PC-3 (cell line): ENCODE data around the gene ZNF493. TPM values are rescaled to one million over a fixed set of nuclear protein-coding genes. Genes with fewer than 3 reads are reported as not detected.

Experiments
- ATAC-seq: fragments of 200-7000 bp; cut with Tn5 transposase; 2 replicates; pipeline ENCODE4 v1.9.1; 2020; ENCODE audit warnings: mild to moderate bottlenecking, moderate library complexity
- BruUV-seq: library from RNA; stranded (reverse); fragments of 400-500 nt; replicated peaks from 2 replicates; lab custom pipeline; 2021; lab: Mats Ljungman, UMichigan
- CTCF ChIA-PET: fragments of 300-600 bp; sonication (Branson Sonifier 250); formaldehyde crosslinking; loops from one replicate; lab custom pipeline; 2022; ENCODE audit warnings: antibody characterized with exemption; lab: Charles Lee
- POLR2A ChIA-PET: fragments of 300-600 bp; sonication (Branson Sonifier 250); formaldehyde crosslinking; loops from one replicate; lab custom pipeline; 2022; ENCODE audit warnings: antibody characterized with exemption; ENCODE audit not compliant: unreplicated experiment; lab: Charles Lee
- DNase-seq: peaks from one replicate; pipeline ENCODE4 v3.0.0-alpha.2; 2015
- H2AFZ ChIP-seq: fragments of 300-600 bp; sonication (generic); 2 replicates; pipeline ENCODE4 v1.6.0; 2016; ENCODE audit warnings: antibody characterized with exemption, low read length
- H3F3A ChIP-seq: fragments of 300-600 bp; sonication (generic); one replicate; pipeline ENCODE4 v1.6.0; 2017; ENCODE audit warnings: antibody characterized with exemption, low read length, control low read depth, mild to moderate bottlenecking; ENCODE audit not compliant: unreplicated experiment
- H3K27ac ChIP-seq: fragments of 300-600 bp; sonication (generic); 2 replicates; pipeline ENCODE4 v1.5.1; 2016; ENCODE audit warnings: mild to moderate bottlenecking, low read length
- H3K27me3 ChIP-seq: fragments of 300-600 bp; sonication (generic); 2 replicates; pipeline ENCODE4 v1.6.1; 2016; ENCODE audit warnings: low read length, mixed read lengths
- H3K36me3 ChIP-seq: fragments of 300-600 bp; sonication (generic); 2 replicates; pipeline ENCODE4 v1.6.1; 2016; ENCODE audit warnings: low read depth, mixed run types, low read length, mixed read lengths
- H3K4me1 ChIP-seq: fragments of 300-600 bp; sonication (generic); 2 replicates; pipeline ENCODE4 v1.5.1; 2016; ENCODE audit warnings: low read length; ENCODE audit not compliant: insufficient read depth
- H3K4me2 ChIP-seq: fragments of 300-600 bp; sonication (generic); 2 replicates; pipeline ENCODE4 v1.6.0; 2016; ENCODE audit warnings: low read length
- H3K4me3 ChIP-seq: fragments of 300-600 bp; sonication (generic); 2 replicates; pipeline ENCODE4 v1.5.1; 2016; ENCODE audit warnings: mild to moderate bottlenecking, low read length, mixed read lengths
- H3K79me2 ChIP-seq: fragments of 300-600 bp; sonication (generic); 2 replicates; pipeline ENCODE4 v1.6.1; 2017; ENCODE audit warnings: low read length, mixed read lengths
- H3K9ac ChIP-seq: fragments of 300-600 bp; sonication (generic); 2 replicates; pipeline ENCODE4 v1.6.0; 2016; ENCODE audit warnings: mild to moderate bottlenecking, low read length
- H3K9me2 ChIP-seq: fragments of 300-600 bp; sonication (generic); replicated peaks from 2 replicates; pipeline ENCODE4 v1.6.1; 2016; ENCODE audit warnings: mixed run types, low read length, mixed read lengths
- H3K9me3 ChIP-seq: fragments of 300-600 bp; sonication (generic); 2 replicates; pipeline ENCODE4 v1.6.1; 2016; ENCODE audit warnings: low read length, mixed read lengths
- H4K20me1 ChIP-seq: fragments of 300-600 bp; sonication (generic); 2 replicates; pipeline ENCODE4 v1.6.1; 2016; ENCODE audit warnings: low read length, mixed read lengths
- EZH2 ChIP-seq: fragments of 300-600 bp; sonication (generic); IDR thresholded peaks from one replicate; pipeline ENCODE4 v1.6.1; 2017; ENCODE audit warnings: antibody characterized with exemption, mild to moderate bottlenecking, low read length; ENCODE audit not compliant: unreplicated experiment
- EZH2phosphoT487 ChIP-seq: fragments of 300-600 bp; sonication (generic); IDR thresholded peaks from 2 replicates; pipeline ENCODE4 v1.6.1; 2018; ENCODE audit warnings: mild to moderate bottlenecking, antibody characterized with exemption, low read length, borderline replicate concordance
- intact Hi-C: fragments of 100-400 bp; cut with micrococcal nuclease; formaldehyde crosslinking; loops from 2 replicates; pipeline ENCODE4 v1.9.0; 2023
- total RNA-seq: library from RNA; depleted of rRNA; stranded (reverse); fragments of >200 nt; gene quantifications from 2 replicates; pipeline ENCODE4 v1.2.3, GENCODE V29; 2014
- TF ChIP-seq, protein P1 (sequence below): fragments of 300-600 bp; sonication (generic); conservative IDR thresholded peaks from 2 replicates; pipeline ENCODE4 v1.5.1; 2017; ENCODE audit warnings: antibody characterized with exemption, low read depth, mild to moderate bottlenecking, low read length

ZNF493 gene
- total RNA-seq, 1 experiment from 2014 or later: 1.3 TPM

DNA sequence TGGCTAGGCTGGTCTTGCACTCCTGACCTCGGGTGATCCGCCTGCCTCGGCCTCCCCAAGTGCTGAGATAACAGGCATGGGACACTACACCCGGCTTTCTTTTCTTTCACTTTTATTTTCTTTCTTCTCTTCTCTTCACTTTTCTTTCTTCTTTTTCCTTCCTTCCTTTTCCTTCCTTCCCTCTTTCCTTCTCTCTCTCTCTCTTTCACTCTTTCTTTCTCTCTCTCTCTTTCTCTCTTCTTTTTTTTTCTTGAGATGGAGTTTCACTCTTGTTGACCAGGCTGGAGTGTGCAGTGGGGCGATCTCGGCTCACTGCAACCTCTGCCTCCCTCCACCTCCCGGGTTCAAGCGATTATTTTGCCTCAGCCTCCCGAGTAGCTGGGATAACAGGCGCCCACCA lies 812 bp upstream of the ZNF493 start:
- H3K27me3 ChIP-seq: no peaks in the 10 kb centered on the region
- H3K79me2 ChIP-seq: no peaks in the 10 kb centered on the region
- H3K9ac ChIP-seq: no peak overlapping the region
- no peak for ATAC-seq
- no peaks in the 10 kb centered on the region for H3K4me1 ChIP-seq
- no peaks in the 10 kb centered on the region for H3F3A ChIP-seq
- no TSS peak for BruUV-seq
- no peaks in the 10 kb centered on the region for H3K36me3 ChIP-seq
- H3K4me2 ChIP-seq: no peak overlapping the region
- H4K20me1 ChIP-seq: no peaks in the 10 kb centered on the region
- CTCF ChIA-PET: no interaction called here
- POLR2A ChIA-PET: no interaction called here
- no peak overlapping the region for H3K27ac ChIP-seq
- no peak overlapping the region for H3K4me3 ChIP-seq
- no peaks in the 10 kb centered on the region for H3K9me2 ChIP-seq
- no peak for DNase-seq
- TF ChIP-seq EZH2: no peak
- TF ChIP-seq, protein P1, sequence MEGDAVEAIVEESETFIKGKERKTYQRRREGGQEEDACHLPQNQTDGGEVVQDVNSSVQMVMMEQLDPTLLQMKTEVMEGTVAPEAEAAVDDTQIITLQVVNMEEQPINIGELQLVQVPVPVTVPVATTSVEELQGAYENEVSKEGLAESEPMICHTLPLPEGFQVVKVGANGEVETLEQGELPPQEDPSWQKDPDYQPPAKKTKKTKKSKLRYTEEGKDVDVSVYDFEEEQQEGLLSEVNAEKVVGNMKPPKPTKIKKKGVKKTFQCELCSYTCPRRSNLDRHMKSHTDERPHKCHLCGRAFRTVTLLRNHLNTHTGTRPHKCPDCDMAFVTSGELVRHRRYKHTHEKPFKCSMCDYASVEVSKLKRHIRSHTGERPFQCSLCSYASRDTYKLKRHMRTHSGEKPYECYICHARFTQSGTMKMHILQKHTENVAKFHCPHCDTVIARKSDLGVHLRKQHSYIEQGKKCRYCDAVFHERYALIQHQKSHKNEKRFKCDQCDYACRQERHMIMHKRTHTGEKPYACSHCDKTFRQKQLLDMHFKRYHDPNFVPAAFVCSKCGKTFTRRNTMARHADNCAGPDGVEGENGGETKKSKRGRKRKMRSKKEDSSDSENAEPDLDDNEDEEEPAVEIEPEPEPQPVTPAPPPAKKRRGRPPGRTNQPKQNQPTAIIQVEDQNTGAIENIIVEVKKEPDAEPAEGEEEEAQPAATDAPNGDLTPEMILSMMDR: no peak
- no peak for TF ChIP-seq EZH2phosphoT487
- intact Hi-C loops: no loop called here
- H3K9me3 ChIP-seq: peaks cover 23% of the 10 kb centered on the region; the same call in 1 of the 2 replicates
- H2AFZ ChIP-seq: no peak overlapping the region

DNA sequence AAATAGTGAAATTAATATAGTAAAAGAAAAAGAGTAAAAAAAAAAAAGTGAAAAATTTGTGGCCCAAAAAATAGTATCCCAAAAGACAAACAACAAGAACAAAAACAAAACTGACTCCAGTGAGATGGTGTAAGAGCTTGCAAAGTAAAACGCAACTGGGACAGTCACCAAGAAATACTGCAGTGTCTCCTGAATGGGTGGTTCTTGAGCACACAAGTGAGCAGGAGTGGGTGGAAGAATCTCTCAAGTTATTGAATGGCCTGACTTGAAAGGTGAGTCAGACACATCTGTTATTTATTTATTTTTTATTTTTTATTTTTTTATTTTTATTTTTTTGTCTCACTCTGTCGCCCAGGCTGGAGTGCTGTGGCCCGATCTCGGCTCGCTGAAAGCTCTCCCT lies 1.9 kb downstream of the ZNF493 start:
- Histone ChIP-seq H3K9me2 (no peaks in the 10 kb centered on the region), H3K79me2 (no peaks in the 10 kb centered on the region), H3K27ac (no peak overlapping the region), H3F3A (no peaks in the 10 kb centered on the region), H3K27me3 (no peaks in the 10 kb centered on the region), H2AFZ (no peak overlapping the region), H3K9ac (no peak overlapping the region), H3K4me1 (no peaks in the 10 kb centered on the region), H4K20me1 (no peaks in the 10 kb centered on the region), H3K4me3 (no peak overlapping the region), H3K9me3 (peaks cover 25% of the 10 kb centered on the region), H3K4me2 (no peak overlapping the region), H3K36me3 (no peaks in the 10 kb centered on the region; the same call in 1 of the 2 replicates)
- BruUV-seq: no TSS peak
- POLR2A ChIA-PET: no interaction called here
- ATAC-seq: no peak
- no peak for TF ChIP-seq EZH2
- TF ChIP-seq, protein P1: no peak
- TF ChIP-seq EZH2phosphoT487: no peak
- DNase-seq: no peak
- CTCF ChIA-PET: no interaction called here
- intact Hi-C loops: no loop called here

DNA sequence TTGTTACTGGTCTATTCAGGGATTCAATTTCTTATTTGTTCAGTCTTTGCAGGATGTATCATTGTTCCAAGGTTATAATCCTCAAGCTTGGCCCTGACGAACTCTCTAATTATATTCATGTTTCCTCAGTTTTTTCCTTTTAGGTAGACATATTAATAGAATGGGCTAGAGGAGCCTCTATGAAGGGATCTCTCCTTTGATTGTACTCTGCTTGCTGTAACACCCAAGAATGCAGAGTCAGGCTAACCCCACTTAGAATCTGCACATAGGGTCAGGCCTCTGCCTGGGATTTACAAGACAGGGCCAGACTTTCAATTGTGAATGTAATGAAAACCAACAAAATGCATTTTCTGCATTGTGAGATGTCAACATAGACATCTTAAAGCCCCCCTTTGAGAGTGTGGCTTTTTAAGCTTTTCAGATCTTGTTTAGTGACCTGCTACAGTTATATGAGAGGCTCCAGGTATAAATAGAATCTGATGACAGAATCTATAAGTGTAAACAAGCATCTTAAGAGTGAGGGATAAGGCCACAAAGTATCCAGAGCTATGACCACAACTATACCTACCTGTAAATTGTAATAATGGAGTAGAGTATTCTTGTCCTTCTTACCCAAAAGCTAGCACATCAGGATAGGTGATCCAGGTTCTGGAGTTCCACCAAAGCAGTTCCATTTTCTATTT lies 5.5 kb downstream of the ZNF493 start:
- CTCF ChIA-PET: no interaction called here
- H3K27ac ChIP-seq: no peak overlapping the region

More for the DNA sequence above, 5.5 kb downstream of the ZNF493 start:
- Histone ChIP-seq H3F3A (no peaks in the 10 kb centered on the region), H4K20me1 (no peaks in the 10 kb centered on the region), H2AFZ (no peak overlapping the region), H3K79me2 (no peaks in the 10 kb centered on the region), H3K9me2 (no peaks in the 10 kb centered on the region), H3K9me3 (peaks cover 33% of the 10 kb centered on the region), H3K4me2 (no peak overlapping the region), H3K9ac (no peak overlapping the region), H3K36me3 (no peaks in the 10 kb centered on the region; the same call in 1 of the 2 replicates), H3K4me3 (no peak overlapping the region), H3K4me1 (no peaks in the 10 kb centered on the region), H3K27me3 (no peaks in the 10 kb centered on the region)
- POLR2A ChIA-PET: no interaction called here
- no peak for TF ChIP-seq EZH2phosphoT487
- ATAC-seq (no peak), DNase-seq (no peak)
- BruUV-seq: no TSS peak
- intact Hi-C loops: no loop called here
